Peyer's patch (tissue), 4 donors: ENCODE data around the gene SERPINB11. TPM values are rescaled to one million over a fixed set of nuclear protein-coding genes. Genes with fewer than 3 reads are reported as not detected.

Source experiments
- DNase-seq, 3 donors: peaks; one replicate each; pipeline ENCODE4 v3.0.0-alpha.2; 2017 to 2019
- H3K27ac ChIP-seq, 4 donors: fragments of 200-600 bp; sonication (generic); one replicate each; pipeline ENCODE4 v1.5.1; 2016 to 2019
- H3K27me3 ChIP-seq, 2 donors: fragments of 200-600 bp; sonication (generic); one replicate each; pipeline ENCODE4 v1.5.1; 2019
- H3K36me3 ChIP-seq, 3 donors: fragments of 200-600 bp; sonication (generic); one replicate each; pipeline ENCODE4 v1.5.1; 2016 to 2019
- H3K4me1 ChIP-seq, 4 donors: fragments of 200-600 bp; sonication (generic); one replicate each; pipeline ENCODE4 v1.5.1; 2016 to 2019
- H3K4me3 ChIP-seq, 4 donors: fragments of 200-600 bp; sonication (generic); 1 replicate in 3 of 4; 2 replicates in 1 of 4; pipeline ENCODE4 v1.5.1; 2016 to 2019; ENCODE audit warnings: mild to moderate bottlenecking in 1 of 4
- H3K9me3 ChIP-seq, 4 donors: fragments of 200-600 bp; sonication (generic); one replicate each; pipeline ENCODE4 v1.5.1; 2016 to 2019; ENCODE audit warnings: mild to moderate bottlenecking in 1 of 4
- POLR2A ChIP-seq, 2 donors: fragments of 450-650 bp; IDR thresholded peaks; one replicate each; pipeline ENCODE4 v1.5.1; 2017; ENCODE audit warnings: antibody characterized with exemption in 2 of 2, mild to moderate bottlenecking in 2 of 2, moderate library complexity in 2 of 2
- total RNA-seq, 4 donors: library from RNA; depleted of rRNA; stranded (reverse); fragments of >200 nt; gene quantifications; one replicate each; pipeline ENCODE4 v1.1.0, GENCODE V29; 2016
- TF ChIP-seq, protein P1 (sequence below), 6 experiments: fragments of 450-650 bp in 4 of 6; fragments of 200-600 bp in 2 of 6; sonication (generic) in 1 of 6; IDR thresholded peaks; one replicate each; pipeline ENCODE4 v1.5.1; 2017 to 2019; ENCODE audit warnings: antibody characterized with exemption in 6 of 6, mild to moderate bottlenecking in 3 of 6, moderate library complexity in 1 of 6

SERPINB11 gene
- total RNA-seq, 4 donors from 2014 or later = not detected

DNA sequence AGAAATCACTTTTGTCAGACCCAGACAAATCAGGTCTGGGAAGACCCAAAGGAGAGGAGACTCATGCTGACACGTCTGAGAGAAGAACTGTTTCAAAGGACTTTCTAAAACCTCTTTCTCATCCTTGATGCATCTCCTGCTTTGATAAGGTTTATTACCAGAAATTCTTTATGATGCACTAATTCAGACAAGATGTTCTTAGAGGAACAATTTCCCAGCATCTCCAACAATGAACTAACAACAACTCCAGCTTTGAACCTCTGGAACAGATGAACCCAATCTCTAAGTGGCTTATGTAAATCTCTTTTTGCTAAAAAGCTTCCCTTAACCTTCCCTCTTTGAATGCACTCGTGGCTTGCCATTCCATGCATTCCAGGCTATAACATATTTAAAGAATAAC is 15.9 kb upstream of the SERPINB11 start:
- no peaks in the 10 kb centered on the region for H3K27me3 ChIP-seq
- no peaks in the 10 kb centered on the region for H3K4me1 ChIP-seq
- TF ChIP-seq, protein P1, sequence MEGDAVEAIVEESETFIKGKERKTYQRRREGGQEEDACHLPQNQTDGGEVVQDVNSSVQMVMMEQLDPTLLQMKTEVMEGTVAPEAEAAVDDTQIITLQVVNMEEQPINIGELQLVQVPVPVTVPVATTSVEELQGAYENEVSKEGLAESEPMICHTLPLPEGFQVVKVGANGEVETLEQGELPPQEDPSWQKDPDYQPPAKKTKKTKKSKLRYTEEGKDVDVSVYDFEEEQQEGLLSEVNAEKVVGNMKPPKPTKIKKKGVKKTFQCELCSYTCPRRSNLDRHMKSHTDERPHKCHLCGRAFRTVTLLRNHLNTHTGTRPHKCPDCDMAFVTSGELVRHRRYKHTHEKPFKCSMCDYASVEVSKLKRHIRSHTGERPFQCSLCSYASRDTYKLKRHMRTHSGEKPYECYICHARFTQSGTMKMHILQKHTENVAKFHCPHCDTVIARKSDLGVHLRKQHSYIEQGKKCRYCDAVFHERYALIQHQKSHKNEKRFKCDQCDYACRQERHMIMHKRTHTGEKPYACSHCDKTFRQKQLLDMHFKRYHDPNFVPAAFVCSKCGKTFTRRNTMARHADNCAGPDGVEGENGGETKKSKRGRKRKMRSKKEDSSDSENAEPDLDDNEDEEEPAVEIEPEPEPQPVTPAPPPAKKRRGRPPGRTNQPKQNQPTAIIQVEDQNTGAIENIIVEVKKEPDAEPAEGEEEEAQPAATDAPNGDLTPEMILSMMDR (IDR thresholded peaks at IDR 0.05) = no peak
- no peak for TF ChIP-seq POLR2A (IDR thresholded peaks at IDR 0.05)
- no peaks in the 10 kb centered on the region for H3K9me3 ChIP-seq
- H3K36me3 ChIP-seq = no peaks in the 10 kb centered on the region
- no peak for DNase-seq
- no peak overlapping the region for H3K27ac ChIP-seq
- H3K4me3 ChIP-seq = no peak overlapping the region

DNA sequence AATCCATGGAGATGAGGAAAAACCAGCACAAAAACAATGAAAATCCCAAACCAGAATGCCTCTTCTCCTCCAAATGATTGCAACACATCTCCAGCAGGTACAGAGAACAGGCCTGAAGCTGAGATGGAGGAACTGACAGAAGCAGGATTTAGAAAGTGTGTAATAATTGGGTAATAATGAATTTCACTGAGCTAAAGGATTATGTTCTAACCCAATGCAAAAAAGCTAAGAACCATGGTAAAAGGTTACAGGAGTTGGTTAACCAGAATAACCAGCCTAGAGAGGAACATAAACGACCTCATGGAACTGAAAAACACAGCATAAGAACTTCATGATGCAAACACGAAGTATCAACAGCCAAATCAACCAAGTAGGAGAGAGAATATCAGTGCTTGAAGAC is 13.7 kb upstream of the SERPINB11 start:
- Histone ChIP-seq H3K36me3 (no peaks in the 10 kb centered on the region), H3K4me1 (no peaks in the 10 kb centered on the region), H3K27ac (no peak overlapping the region), H3K27me3 (no peaks in the 10 kb centered on the region), H3K4me3 (no peak overlapping the region), H3K9me3 (no peaks in the 10 kb centered on the region)
- TF ChIP-seq POLR2A (IDR thresholded peaks at IDR 0.05) = no peak
- TF ChIP-seq, protein P1 (IDR thresholded peaks at IDR 0.05) = no peak
- no peak for DNase-seq

DNA sequence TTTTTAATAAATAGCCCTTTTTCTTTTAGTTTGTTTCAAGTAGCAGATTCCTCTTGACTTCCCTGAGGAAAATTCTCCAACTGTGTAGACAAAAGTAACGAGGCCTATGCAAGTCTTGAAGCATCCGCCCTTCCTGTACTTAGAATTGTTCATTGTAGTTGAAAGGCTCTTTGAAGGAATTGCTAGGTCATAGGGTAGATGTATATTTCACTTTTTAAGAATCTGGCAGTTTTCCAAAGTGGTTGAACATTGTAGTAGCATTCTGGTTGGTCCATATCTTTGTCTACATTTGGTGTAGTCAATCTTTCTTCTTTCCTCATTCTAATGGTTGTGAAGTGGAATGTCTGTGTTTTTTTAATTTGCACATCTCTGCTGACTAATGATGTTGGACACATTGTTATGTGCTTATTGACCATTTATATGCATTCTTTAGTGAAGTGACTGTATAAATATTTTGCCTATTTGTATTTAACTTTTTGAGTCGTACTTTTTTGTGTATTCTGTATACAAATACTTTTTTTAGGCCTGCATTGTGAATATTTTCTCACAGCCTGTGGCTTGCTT is 5.6 kb upstream of the SERPINB11 start:
- Histone ChIP-seq H3K27ac (no peak overlapping the region), H3K9me3 (no peaks in the 10 kb centered on the region), H3K36me3 (no peaks in the 10 kb centered on the region), H3K27me3 (no peaks in the 10 kb centered on the region), H3K4me1 (no peaks in the 10 kb centered on the region), H3K4me3 (no peak overlapping the region)
- DNase-seq = no peak
- TF ChIP-seq, protein P1 (IDR thresholded peaks at IDR 0.05) = no peak
- TF ChIP-seq POLR2A (IDR thresholded peaks at IDR 0.05) = no peak

DNA sequence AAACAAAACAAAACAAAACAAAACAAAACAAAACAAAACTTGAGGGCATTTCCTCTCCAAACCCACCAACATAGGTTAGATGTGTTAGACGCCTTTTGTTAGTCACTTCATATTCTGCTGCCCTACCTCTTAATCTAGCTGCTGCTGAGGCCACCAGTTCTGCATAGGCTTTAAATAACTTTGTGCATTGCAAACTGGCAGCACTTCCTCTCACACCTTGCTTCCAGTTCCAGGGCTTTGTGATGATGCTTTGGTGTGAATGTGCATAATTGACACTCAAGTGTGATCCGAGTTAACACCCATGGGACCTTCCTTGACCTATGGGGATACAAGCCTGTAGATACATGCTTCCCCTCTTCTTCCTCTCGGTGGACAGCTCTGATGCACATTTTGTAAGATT is 2.3 kb upstream of the SERPINB11 start:
- Histone ChIP-seq H3K4me1 (no peaks in the 10 kb centered on the region), H3K27me3 (no peaks in the 10 kb centered on the region), H3K36me3 (no peaks in the 10 kb centered on the region), H3K4me3 (no peak overlapping the region), H3K9me3 (no peaks in the 10 kb centered on the region), H3K27ac (no peak overlapping the region)
- DNase-seq = no peak
- TF ChIP-seq POLR2A (IDR thresholded peaks at IDR 0.05) = no peak
- TF ChIP-seq, protein P1 (IDR thresholded peaks at IDR 0.05) = no peak

DNA sequence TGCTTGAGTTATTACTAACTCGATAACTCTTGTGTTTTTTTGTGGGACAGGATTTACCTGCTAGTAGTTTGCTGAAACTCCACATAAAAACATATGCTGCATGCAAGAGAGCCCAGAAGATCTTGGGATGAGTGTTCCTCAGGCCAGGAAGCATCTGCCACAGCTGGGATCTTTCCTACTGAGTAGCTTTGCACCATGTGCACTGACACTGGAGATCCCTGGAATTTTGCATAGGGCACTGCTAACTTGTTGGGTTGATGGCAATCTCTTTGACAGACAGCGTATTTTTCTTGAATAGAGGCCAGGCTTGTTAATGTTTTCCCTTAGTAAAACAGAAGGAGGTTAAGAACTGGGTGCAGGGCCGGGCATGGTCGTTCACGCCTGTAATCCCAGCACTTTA is 808 bp upstream of the SERPINB11 start:
- no peaks in the 10 kb centered on the region for H3K4me1 ChIP-seq
- H3K27me3 ChIP-seq = no peaks in the 10 kb centered on the region
- DNase-seq = no peak
- H3K27ac ChIP-seq = no peak overlapping the region
- no peaks in the 10 kb centered on the region for H3K9me3 ChIP-seq
- no peak overlapping the region for H3K4me3 ChIP-seq
- no peaks in the 10 kb centered on the region for H3K36me3 ChIP-seq
- TF ChIP-seq POLR2A (IDR thresholded peaks at IDR 0.05) = no peak
- TF ChIP-seq, protein P1 (IDR thresholded peaks at IDR 0.05) = no peak

DNA sequence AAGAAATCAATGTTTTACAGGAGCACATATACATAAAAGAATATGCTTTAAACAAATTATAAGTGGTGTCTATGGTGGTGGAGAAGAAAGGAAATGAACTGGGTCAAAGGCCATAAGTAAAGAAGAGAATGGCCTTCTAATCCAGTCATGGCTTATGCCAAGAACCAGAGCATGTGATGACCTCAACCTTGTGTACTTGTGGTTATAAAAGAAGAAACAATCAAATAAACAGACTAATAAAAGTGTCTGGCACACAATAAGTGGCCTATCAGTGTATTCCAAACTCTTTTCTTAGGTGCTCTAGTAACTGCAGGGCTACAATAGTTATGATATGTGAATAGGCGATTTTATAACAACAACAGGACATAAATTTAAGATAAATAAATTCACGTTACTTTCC is 2.6 kb downstream of the SERPINB11 start:
- H3K27ac ChIP-seq = no peak overlapping the region
- H3K9me3 ChIP-seq = no peaks in the 10 kb centered on the region
- no peaks in the 10 kb centered on the region for H3K4me1 ChIP-seq
- no peak overlapping the region for H3K4me3 ChIP-seq
- H3K27me3 ChIP-seq = no peaks in the 10 kb centered on the region
- no peaks in the 10 kb centered on the region for H3K36me3 ChIP-seq
- no peak for TF ChIP-seq POLR2A (IDR thresholded peaks at IDR 0.05)
- TF ChIP-seq, protein P1 (IDR thresholded peaks at IDR 0.05) = no peak
- no peak for DNase-seq
